T47D (cell line): Measurements from ENCODE around the gene INSYN1.
A peak's percentile ranks its signal among the peaks of the same experiment; 100 is the strongest.

Experiments
- DNase-seq, 2 experiments: peaks; one replicate each; pipeline versions ENCODE4 v3.0.0 to v3.0.0-alpha.2; 2011 to 2012; ENCODE audit warnings: low read depth in 1 of 2, low spot score in 1 of 2
- JUND ChIP-seq: IDR thresholded peaks from 2 replicates; pipeline ENCODE4 v1.6.1; 2012; ENCODE audit warnings: low read depth
- in situ Hi-C: cut with HindIII; loops from 2 replicates; pipeline ENCODE4 v1.10.0; 2016; ENCODE audit warnings: low sequenced_read_pairs, low pct_unique_long_range_greater_than_20kb

The INSYN1 gene

GRCh38 chr15:73751899-73752805 is 999 bp downstream of the INSYN1 start:
- no peak for DNase-seq
- in situ Hi-C loops = no loop called here

GRCh38 chr15:73751511-73751898 is 1.6 kb downstream of the INSYN1 start:
- DNase-seq = no peak

More at GRCh38 chr15:73751899-73752805, 999 bp downstream of the INSYN1 start:
- no peak for TF ChIP-seq JUND

DNA sequence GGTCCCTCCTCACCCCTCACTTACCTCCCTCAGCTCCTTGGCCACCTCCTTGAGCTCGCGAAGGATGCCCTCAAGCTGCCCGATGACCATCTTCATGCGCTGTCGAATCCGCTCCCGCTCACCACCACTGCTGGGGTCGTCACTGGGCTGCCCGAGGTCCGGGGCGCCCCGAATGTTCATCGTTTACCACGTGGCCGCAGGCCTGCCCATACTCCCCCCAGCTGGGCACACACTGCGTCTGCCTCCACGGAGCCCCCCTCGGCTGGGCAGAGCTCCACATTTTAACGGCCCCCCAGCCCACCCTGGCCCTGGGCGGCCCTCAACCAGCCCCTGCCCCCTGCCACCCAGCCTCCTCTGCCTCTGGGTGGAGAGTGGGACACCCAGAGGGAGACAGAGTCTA is 2.2 kb downstream of the INSYN1 start:
- TF ChIP-seq JUND = no peak
- DNase-seq = no peak
- in situ Hi-C loops = no loop called here

More at GRCh38 chr15:73751511-73751898, 1.6 kb downstream of the INSYN1 start:
- in situ Hi-C loops = no loop called here
- no peak for TF ChIP-seq JUND

- in situ Hi-C loops = no loop called here
- no peak for DNase-seq
- no peak for TF ChIP-seq JUND
Observed at GRCh38 chr15:73750438-73750837, 2.7 kb downstream of the INSYN1 start.

GRCh38 chr15:73749971-73750370 is 3.2 kb downstream of the INSYN1 start:
- in situ Hi-C loops = no loop called here
- no peak for DNase-seq
- TF ChIP-seq JUND = no peak

DNA sequence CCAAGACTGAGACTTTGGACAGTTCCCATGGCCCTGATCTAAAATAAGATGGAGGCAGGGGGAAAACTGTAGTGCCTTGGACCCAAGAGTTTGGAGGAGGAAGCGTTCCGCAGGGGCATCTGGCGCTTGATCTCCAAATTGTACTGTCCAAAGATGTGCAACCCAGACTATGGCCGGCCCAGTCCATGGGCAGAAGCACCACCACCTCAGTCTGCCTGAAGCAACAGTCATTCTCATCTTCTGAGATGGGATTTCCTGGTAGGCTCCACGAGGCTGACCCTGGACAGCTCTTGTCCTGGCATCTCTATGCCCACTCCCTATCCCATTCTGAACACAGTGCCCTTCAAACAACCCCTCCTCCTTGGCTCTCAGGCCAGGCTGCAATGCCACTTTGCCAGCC is 3.6 kb downstream of the INSYN1 start:
- DNase-seq = no peak
- TF ChIP-seq JUND = no peak
- in situ Hi-C loops = no loop called here

DNA sequence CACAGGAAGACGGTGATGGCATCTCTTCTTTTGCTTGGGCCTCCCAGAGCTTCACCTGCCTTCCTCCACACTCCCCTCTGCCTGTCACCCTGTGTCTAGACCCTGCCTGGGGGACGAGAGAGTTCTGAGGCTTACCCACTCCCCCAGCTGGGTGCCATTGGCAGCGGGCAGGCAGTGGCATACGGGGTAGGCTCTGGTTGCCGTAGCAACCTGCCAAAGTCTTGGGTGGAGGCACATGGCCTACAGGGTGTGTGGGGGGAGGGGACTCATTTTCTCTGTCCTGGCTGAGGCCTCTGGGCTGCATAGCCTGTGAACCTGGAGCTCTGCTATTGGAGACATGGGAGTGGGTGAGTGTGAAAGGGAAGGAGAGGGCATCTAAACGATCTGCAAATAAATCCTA is 4.4 kb downstream of the INSYN1 start:
- in situ Hi-C loops = no loop called here
- DNase-seq = no peak
- TF ChIP-seq JUND = no peak

- no peak for TF ChIP-seq JUND
- DNase-seq = no peak
- in situ Hi-C loops = no loop called here
Observed at GRCh38 chr15:73747847-73748590, 5.1 kb downstream of the INSYN1 start.

DNA sequence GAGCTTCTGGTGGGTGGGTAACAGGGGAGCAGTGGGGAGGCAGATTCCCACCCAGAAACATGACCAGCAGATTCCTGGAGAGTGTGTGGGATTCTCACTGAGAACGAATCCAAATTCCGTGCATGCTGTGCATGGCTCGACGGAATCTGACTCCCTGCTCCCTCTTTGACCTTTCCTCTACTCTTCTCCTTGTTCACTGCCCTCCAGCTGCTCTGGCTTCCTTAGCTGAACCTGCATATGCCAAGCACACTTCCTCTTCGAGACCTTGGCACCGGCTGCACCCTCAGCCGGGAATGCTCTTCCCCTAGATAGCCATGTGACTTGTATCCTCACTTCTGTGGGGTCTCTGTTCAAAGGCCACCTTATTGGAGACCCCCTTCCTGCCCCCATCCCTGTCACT is 6.3 kb downstream of the INSYN1 start:
- no peak for TF ChIP-seq JUND
- peak in 1 of 2 experiments; percentile 13 for DNase-seq
- in situ Hi-C loops = no loop called here

GRCh38 chr15:73746261-73746660 is 6.9 kb downstream of the INSYN1 start:
- no peak for DNase-seq
- in situ Hi-C loops = no loop called here
- no peak for TF ChIP-seq JUND

GRCh38 chr15:73745073-73745472 is 8.1 kb downstream of the INSYN1 start:
- no peak for TF ChIP-seq JUND
- no peak for DNase-seq
- in situ Hi-C loops = no loop called here

DNA sequence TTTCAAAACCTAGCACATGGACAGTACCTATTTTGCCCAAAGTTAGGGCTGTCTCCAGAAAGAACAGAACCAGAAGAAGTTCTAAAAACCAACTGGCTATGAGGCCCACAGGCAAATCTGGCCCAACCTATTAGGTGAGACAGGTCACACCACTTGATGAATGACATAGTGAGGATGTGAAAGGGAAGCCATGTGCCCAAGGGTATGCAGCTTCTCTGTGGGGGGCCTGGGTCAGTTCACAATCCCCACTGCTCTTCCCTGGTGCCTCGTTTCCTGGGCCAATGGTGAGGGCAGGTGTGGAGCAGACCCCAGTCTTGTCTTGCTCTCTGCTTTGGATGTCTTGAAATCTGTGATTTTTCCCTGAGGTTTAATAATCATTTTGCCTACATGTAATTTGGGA is 8.9 kb downstream of the INSYN1 start:
- no peak for DNase-seq
- in situ Hi-C loops = no loop called here
- TF ChIP-seq JUND = no peak

DNA sequence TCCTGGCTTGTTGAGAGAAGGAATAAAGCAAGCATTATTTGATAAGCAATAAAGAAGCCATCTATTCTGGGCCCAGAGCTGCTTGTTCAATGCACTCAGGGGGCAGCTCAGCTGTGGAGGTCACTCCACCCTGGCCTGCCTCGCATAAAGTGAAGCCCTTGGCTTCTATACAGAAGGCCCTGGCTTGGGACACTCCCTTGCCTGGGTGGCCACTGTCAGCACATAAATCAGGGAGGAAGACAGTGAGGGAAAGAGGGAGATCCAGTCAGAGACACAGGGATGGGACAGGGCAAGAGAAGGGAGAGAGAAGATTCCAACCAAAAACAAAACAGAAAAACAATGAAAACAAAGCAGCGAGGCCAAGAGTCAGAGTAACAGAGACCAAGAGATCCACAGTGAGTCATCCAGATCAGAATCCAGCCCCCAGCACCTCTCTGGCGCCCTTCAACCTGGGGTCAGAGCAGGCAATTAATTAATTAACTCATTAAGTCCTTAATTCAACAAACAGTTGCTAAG is 11.8 kb downstream of the INSYN1 start:
- TF ChIP-seq JUND = no peak
- DNase-seq = no peak
- in situ Hi-C loops = no loop called here
